ENCODE measurements around the gene ALG12. TPM values are rescaled to one million over a fixed set of nuclear protein-coding genes. Genes with fewer than 3 reads are reported as not detected.

Gene ALG12
- total RNA-seq, 4 donors from 2014 or later: 10.1 to 24.4 (median 18.3) TPM

- no peak overlapping the region for H3K27ac ChIP-seq
- peaks cover 0 to 5% (median under 1%) of the 10 kb centered on the region in 4 donors for H3K36me3 ChIP-seq
- H3K9me3 ChIP-seq: no peaks in the 10 kb centered on the region
- no peaks in the 10 kb centered on the region for H3K4me1 ChIP-seq
- intact Hi-C loops (cut with DNase I; ENCODE audit: low total_unique reads) (no loop called here), in situ Hi-C loops (cut with MboI; ENCODE audit: low pct_ligation_motif_present in 1 of 4, low pct_unique_long_range_greater_than_20kb in 1 of 4, low sequenced_read_pairs in 3 of 4) (no loop called here)
- 92% methylated on average over 4 of the region's 4 CpGs; no CpG with 5 or more reads in 1 of the 2 donors for WGBS, 2 donors (ENCODE audit: low coverage in 1 of 2)
- no peak overlapping the region for H3K4me3 ChIP-seq
- DNase-seq: no peak
- no peak for TF ChIP-seq POLR2A (IDR thresholded peaks at IDR 0.05)
- TF ChIP-seq EP300 (IDR thresholded peaks at IDR 0.05; ENCODE audit: low read depth): no peak
- no peak for TF ChIP-seq CTCF (IDR thresholded peaks at IDR 0.05)
- no peak for TF ChIP-seq POLR2AphosphoS5 (IDR thresholded peaks at IDR 0.05)
- H3K27me3 ChIP-seq: no peaks in the 10 kb centered on the region
These were observed 25.9 kb downstream of the ALG12 start for GRCh38 chr22:49892226-49892899.

DNA sequence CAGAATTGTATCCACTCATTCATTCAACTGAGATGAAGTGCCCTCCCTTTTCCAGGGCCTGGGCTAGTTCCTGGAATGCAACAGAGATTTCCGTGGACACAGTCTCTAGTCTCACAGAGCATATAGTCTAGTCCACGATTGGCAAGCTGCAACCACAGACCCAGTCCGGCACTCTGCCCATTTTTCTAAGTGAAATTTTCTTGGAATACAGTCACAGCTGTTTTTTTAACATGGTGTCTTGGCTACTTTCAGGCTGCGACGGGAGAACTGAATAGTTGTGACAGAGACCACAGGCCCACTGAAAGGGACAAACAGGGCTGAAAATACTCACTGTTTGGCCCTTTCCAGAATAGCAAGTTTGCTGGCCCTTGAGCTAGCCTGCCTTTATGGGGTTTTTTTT is 29.2 kb downstream of the ALG12 start:
- Histone ChIP-seq H3K4me1 (no peaks in the 10 kb centered on the region), H3K36me3 (peaks cover 0 to 16% (median 7%) of the 10 kb centered on the region in 4 donors), H3K27me3 (no peaks in the 10 kb centered on the region), H3K4me3 (no peak overlapping the region), H3K9me3 (no peaks in the 10 kb centered on the region), H3K27ac (no peak overlapping the region)
- intact Hi-C loops (cut with DNase I; ENCODE audit: low total_unique reads) (no loop called here), in situ Hi-C loops (cut with MboI; ENCODE audit: low pct_ligation_motif_present in 1 of 4, low pct_unique_long_range_greater_than_20kb in 1 of 4, low sequenced_read_pairs in 3 of 4) (no loop called here)
- 99% methylated on average over 5 of the region's 5 CpGs; no CpG with 5 or more reads in 1 of the 2 donors for WGBS, 2 donors (ENCODE audit: low coverage in 1 of 2)
- no peak for DNase-seq
- TF ChIP-seq EP300 (IDR thresholded peaks at IDR 0.05; ENCODE audit: low read depth): no peak
- no peak for TF ChIP-seq CTCF (IDR thresholded peaks at IDR 0.05)
- TF ChIP-seq POLR2AphosphoS5 (IDR thresholded peaks at IDR 0.05): no peak
- TF ChIP-seq POLR2A (IDR thresholded peaks at IDR 0.05): no peak

GRCh38 chr22:49887702-49888101 is 30.5 kb downstream of the ALG12 start:
- TF ChIP-seq POLR2A (IDR thresholded peaks at IDR 0.05): no peak
- no peak for TF ChIP-seq CTCF (IDR thresholded peaks at IDR 0.05)
- TF ChIP-seq EP300 (IDR thresholded peaks at IDR 0.05; ENCODE audit: low read depth): no peak
- no peak for TF ChIP-seq POLR2AphosphoS5 (IDR thresholded peaks at IDR 0.05)
- Histone ChIP-seq H3K27ac (no peak overlapping the region), H3K4me1 (no peaks in the 10 kb centered on the region), H3K36me3 (peaks cover 0 to 21% (median 9%) of the 10 kb centered on the region in 4 donors), H3K27me3 (no peaks in the 10 kb centered on the region), H3K4me3 (no peak overlapping the region), H3K9me3 (no peaks in the 10 kb centered on the region)
- no peak for DNase-seq
- intact Hi-C loops (cut with DNase I; ENCODE audit: low total_unique reads): no loop called here
- in situ Hi-C loops (cut with MboI; ENCODE audit: low pct_ligation_motif_present in 1 of 4, low pct_unique_long_range_greater_than_20kb in 1 of 4, low sequenced_read_pairs in 3 of 4): no loop called here
- WGBS, 2 donors (ENCODE audit: low coverage in 1 of 2): 96 to 100% methylated on average over 3 to 9 of the region's 9 CpGs

- intact Hi-C loops (cut with DNase I; ENCODE audit: low total_unique reads): no loop called here
- Histone ChIP-seq H3K4me1 (no peaks in the 10 kb centered on the region), H3K4me3 (no peak overlapping the region), H3K9me3 (no peaks in the 10 kb centered on the region), H3K36me3 (peaks cover 0 to 21% (median 9%) of the 10 kb centered on the region in 4 donors), H3K27me3 (no peaks in the 10 kb centered on the region), H3K27ac (no peak overlapping the region)
- DNase-seq: no peak
- WGBS, 2 donors (ENCODE audit: low coverage in 1 of 2): 92 to 98% methylated on average over 5 to 14 of the region's 14 CpGs
- TF ChIP-seq POLR2AphosphoS5 (IDR thresholded peaks at IDR 0.05) (no peak), EP300 (IDR thresholded peaks at IDR 0.05; ENCODE audit: low read depth) (no peak), CTCF (IDR thresholded peaks at IDR 0.05) (no peak), POLR2A (IDR thresholded peaks at IDR 0.05) (no peak)
- in situ Hi-C loops (cut with MboI; ENCODE audit: low pct_ligation_motif_present in 1 of 4, low pct_unique_long_range_greater_than_20kb in 1 of 4, low sequenced_read_pairs in 3 of 4): no loop called here
These were observed 31.2 kb downstream of the ALG12 start for GRCh38 chr22:49887064-49887451.
